HG03280 (cell line): ENCODE data around the gene OSBP2.

ENCODE experiments used
- ATAC-seq: cut with Tn5 transposase; IDR thresholded peaks from one replicate; pipeline ENCODE4 v1.9.1; 2021; ENCODE audit warnings: mild to moderate bottlenecking, moderate library complexity; ENCODE audit not compliant: unreplicated experiment

Gene OSBP2

DNA sequence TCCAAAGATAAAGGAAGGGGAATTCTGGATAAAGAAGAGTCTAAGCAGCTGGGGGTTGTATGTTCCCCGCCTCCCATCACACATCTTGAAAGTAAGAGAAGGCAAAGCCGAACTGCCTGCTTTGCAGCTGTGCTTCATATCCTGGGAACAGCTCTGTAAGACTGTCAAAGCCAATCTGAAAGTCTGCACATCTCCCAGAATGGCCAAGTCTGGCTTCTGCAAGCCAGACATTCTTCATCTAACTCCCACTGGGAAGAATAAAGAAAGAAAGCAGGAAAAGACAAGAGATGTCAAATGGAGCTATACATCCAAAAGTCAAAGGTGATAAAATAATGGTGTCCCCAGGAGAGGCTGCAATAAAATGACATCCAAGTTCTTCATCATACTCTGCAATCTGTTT, 258.5 kb downstream of the OSBP2 start:
- ATAC-seq, result no peak

DNA sequence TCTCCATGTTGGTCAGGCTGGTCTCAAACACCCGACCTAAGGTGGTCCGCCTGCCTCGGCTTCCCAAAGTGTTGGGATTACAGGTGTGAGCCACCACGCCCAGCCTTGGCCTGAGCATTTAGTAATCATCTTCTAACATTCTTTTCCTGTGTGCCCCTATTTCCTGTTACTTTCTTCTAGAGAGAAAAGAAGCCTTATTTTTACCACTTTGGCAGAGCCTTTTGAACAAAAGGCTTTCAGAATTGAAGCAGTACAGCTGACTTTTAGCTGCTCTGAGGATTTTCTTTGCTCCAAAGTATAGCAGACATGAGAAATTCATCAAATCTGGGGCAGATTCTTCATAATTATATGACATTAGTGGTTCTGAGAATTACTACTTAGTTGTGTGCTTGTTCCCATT, 260.5 kb downstream of the OSBP2 start:
- ATAC-seq, result no peak
